ENCODE results near the gene SLIT3. TPM values are rescaled to one million over a fixed set of nuclear protein-coding genes. Genes with fewer than 3 reads are reported as not detected.

Gene SLIT3
- total RNA-seq, 3 donors from 2014 or later: 30.7 to 103 (median 54.1) TPM

DNA sequence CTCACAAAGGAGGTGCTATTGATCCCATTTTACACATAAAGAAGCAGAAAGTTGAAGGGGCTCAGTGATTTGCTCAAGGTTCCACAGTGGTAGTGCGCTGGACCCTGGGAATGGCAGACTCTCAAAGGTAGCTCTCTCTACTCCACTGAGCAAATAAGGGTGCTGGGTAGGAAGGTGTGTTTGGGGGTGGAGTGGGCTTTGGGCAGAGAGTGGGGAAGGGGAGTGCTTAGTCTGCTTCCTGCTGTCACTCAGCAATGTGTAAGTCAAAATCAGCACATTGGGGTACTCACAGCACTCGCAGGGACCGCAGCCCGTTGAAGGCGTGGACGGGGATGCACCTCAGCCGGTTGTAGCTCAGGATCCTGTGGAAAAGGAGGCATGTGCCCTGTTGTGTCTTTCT lies 579.0 kb downstream of the SLIT3 start:
- no peak overlapping the region for H3K27ac ChIP-seq
- TF ChIP-seq POLR2AphosphoS5 (IDR thresholded peaks at IDR 0.05): no peak
- no peak for TF ChIP-seq POLR2A (IDR thresholded peaks at IDR 0.05)
- H3K9me3 ChIP-seq: peaks cover 0 to 2% of the 10 kb centered on the region in 2 donors
- intact Hi-C loops (cut with DNase I; ENCODE audit: low total_unique reads): no loop called here
- no peaks in the 10 kb centered on the region for H3K36me3 ChIP-seq
- no peak for DNase-seq (ENCODE audit: low spot score in 2 of 2)
- no peaks in the 10 kb centered on the region for H3K27me3 ChIP-seq
- no peaks in the 10 kb centered on the region for H3K4me1 ChIP-seq
- H3K4me3 ChIP-seq: no peak overlapping the region

DNA sequence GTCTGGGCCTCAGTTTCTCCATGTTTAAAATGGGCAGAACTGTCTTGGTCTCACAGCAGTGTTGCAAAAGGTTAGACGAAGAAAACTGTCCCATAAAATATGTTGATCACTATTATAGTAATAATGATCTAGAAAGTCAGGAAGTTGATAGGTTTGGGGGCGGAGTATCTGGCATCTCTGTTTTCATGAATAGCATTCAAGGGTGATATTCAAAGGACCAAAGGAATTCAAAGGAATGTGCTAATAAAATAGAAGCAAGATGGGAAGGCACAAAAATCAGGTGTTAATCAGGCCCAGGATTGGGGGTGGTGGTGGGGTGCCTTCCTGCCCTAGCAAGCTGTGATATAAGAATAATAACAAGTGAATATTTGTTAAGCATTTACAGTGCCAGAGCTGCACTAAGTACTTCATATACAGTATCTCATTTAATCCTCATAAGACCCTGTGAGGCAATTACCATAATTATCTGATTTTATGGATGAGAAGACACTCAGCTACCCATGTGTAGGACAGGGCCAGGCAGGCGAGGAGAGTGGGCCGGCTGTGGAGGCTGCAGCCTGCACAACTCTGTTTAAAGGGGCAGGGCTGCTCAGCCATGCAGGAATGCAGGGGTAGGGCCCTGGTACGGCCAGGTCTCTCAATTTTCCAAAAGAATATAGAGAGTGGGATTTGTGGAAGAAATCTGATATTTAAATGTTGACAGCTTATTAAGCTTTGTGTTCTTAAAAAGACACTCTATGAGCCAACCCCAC lies 579.8 kb downstream of the SLIT3 start:
- Histone ChIP-seq H3K36me3 (no peaks in the 10 kb centered on the region), H3K27me3 (no peaks in the 10 kb centered on the region), H3K4me1 (no peaks in the 10 kb centered on the region), H3K27ac (no peak overlapping the region), H3K4me3 (no peak overlapping the region), H3K9me3 (no peaks in the 10 kb centered on the region)
- no peak for DNase-seq (ENCODE audit: low spot score in 2 of 2)
- intact Hi-C loops (cut with DNase I; ENCODE audit: low total_unique reads): no loop called here
- TF ChIP-seq POLR2A (IDR thresholded peaks at IDR 0.05) (no peak), POLR2AphosphoS5 (IDR thresholded peaks at IDR 0.05) (no peak)
- TF ChIP-seq, protein P1, sequence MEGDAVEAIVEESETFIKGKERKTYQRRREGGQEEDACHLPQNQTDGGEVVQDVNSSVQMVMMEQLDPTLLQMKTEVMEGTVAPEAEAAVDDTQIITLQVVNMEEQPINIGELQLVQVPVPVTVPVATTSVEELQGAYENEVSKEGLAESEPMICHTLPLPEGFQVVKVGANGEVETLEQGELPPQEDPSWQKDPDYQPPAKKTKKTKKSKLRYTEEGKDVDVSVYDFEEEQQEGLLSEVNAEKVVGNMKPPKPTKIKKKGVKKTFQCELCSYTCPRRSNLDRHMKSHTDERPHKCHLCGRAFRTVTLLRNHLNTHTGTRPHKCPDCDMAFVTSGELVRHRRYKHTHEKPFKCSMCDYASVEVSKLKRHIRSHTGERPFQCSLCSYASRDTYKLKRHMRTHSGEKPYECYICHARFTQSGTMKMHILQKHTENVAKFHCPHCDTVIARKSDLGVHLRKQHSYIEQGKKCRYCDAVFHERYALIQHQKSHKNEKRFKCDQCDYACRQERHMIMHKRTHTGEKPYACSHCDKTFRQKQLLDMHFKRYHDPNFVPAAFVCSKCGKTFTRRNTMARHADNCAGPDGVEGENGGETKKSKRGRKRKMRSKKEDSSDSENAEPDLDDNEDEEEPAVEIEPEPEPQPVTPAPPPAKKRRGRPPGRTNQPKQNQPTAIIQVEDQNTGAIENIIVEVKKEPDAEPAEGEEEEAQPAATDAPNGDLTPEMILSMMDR (IDR thresholded peaks at IDR 0.05): no peak

DNA sequence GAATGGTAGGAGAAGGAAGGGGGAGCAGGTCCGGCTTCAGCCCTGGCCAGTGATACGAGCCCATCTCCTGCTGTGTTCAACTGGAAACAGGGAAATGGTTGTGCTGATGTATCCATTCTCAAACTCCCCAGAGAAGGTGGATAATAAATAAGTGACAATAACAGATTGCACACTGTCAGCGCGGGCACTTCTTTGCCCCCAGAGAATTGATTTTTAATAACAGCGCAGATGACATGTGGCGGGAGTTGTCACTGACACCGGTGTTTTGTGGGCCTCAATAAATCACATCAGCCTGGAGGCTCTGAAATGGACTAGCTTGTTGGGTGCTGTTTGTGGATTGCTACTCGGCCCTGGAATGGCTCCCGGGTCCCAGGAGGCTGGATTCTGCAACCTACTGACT lies 580.4 kb downstream of the SLIT3 start:
- no peak overlapping the region for H3K27ac ChIP-seq
- no peak for TF ChIP-seq POLR2A (IDR thresholded peaks at IDR 0.05)
- TF ChIP-seq, protein P1 (IDR thresholded peaks at IDR 0.05): no peak
- no peak for TF ChIP-seq POLR2AphosphoS5 (IDR thresholded peaks at IDR 0.05)
- no peak for DNase-seq (ENCODE audit: low spot score in 2 of 2)
- no peaks in the 10 kb centered on the region for H3K36me3 ChIP-seq
- no peak overlapping the region for H3K4me3 ChIP-seq
- no peaks in the 10 kb centered on the region for H3K9me3 ChIP-seq
- intact Hi-C loops (cut with DNase I; ENCODE audit: low total_unique reads): no loop called here
- H3K27me3 ChIP-seq: no peaks in the 10 kb centered on the region
- no peaks in the 10 kb centered on the region for H3K4me1 ChIP-seq

DNA sequence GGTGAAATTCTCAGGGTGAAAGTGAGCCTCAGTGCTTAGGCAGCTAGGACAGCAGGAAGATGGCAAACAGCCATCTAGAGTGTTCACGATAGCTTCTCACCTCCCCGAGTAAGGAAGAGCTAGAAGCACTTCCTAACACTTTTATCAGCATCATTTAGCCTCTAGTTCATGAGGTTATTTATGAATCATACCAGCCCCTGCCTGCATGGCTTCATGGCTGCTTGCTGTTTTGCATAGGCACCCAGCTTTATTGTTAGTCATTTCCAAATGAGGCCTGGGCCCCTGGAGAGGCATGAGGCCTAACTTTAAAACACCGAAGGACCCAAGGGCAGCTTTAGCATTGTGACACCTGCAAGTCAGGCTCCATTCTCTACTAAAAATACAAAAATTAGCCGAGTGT lies 586.9 kb downstream of the SLIT3 start:
- intact Hi-C loops (cut with DNase I; ENCODE audit: low total_unique reads): no loop called here
- Histone ChIP-seq H3K27ac (no peak overlapping the region), H3K4me3 (no peak overlapping the region), H3K27me3 (no peaks in the 10 kb centered on the region), H3K4me1 (no peaks in the 10 kb centered on the region), H3K9me3 (no peaks in the 10 kb centered on the region), H3K36me3 (no peaks in the 10 kb centered on the region)
- TF ChIP-seq POLR2A (IDR thresholded peaks at IDR 0.05): no peak
- TF ChIP-seq, protein P1 (IDR thresholded peaks at IDR 0.05): no peak
- TF ChIP-seq POLR2AphosphoS5 (IDR thresholded peaks at IDR 0.05): no peak
- no peak for DNase-seq (ENCODE audit: low spot score in 2 of 2)

DNA sequence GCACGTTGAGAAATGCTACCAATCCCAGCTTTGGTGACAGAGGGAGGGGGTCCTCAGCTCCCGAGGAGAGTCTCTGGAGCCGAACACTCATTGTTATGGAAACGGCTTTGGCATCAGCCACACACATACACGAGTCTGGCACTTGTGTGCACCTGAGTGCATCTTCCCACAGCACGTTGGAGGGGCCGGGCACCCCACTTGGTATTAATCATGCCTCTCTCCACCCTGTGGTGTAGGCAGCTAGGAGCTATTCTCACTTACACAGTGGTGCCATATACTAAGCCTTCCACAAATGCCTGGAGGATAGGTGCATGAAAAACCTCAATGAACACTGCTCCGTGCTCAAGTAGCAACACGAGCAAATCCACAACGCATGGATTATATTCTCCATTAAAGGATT lies 587.9 kb downstream of the SLIT3 start:
- no peaks in the 10 kb centered on the region for H3K4me1 ChIP-seq
- TF ChIP-seq POLR2A (IDR thresholded peaks at IDR 0.05) (no peak), POLR2AphosphoS5 (IDR thresholded peaks at IDR 0.05) (no peak)
- TF ChIP-seq, protein P1 (IDR thresholded peaks at IDR 0.05): no peak
- H3K27me3 ChIP-seq: no peaks in the 10 kb centered on the region
- no peak overlapping the region for H3K27ac ChIP-seq
- DNase-seq (ENCODE audit: low spot score in 2 of 2): no peak
- H3K9me3 ChIP-seq: no peaks in the 10 kb centered on the region
- intact Hi-C loops (cut with DNase I; ENCODE audit: low total_unique reads): no loop called here
- no peak overlapping the region for H3K4me3 ChIP-seq
- H3K36me3 ChIP-seq: no peaks in the 10 kb centered on the region

Data from breast epithelium (tissue), 4 donors.